ENCODE results near the gene MDP1.

Gene MDP1

DNA sequence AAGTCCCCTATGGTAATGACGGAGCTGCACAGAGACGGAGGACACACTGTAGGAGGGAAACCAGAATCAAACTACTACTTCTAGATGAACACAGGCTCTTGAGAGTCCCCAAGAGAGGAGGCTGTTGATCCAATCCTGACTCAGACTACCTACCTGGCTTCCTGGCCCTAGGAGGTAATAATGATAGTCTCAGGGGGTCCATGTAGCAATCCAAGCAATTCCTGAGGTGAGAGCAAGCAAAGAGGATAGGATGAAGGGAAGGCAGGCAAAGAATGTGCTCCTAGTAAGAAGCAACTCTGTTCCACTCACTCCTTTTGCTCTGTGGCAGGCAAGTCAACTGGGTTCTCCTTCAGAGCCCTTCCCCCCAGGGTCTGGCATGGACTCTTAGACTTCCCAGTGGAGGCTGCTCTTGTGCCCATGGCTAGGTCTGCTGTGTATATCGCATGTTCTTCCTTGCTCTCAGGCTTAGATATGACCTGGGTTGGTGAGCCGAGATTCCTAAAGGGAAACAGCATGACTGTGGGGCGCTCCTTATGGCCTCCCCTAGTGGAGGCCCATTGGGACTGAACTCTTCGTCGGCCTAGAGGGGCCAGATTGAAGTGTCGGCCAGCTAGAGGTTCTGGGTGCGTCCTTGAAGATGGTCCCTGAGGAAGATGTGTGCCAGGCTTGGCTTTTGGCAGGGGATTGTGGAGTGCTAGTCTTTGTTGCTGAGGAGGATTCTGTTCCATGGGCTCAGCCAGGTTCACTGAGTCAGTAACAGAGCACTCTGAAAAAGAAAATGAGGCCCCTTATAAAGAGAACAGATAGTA is 24.4 kb upstream of the MDP1 start:
- TF ChIP-seq GATA3 (IDR thresholded peaks at IDR 0.05; ENCODE audit: low read depth, low read length): no peak
- no peak for TF ChIP-seq GATA2 (IDR thresholded peaks at IDR 0.05; ENCODE audit: low read depth, low read length)

DNA sequence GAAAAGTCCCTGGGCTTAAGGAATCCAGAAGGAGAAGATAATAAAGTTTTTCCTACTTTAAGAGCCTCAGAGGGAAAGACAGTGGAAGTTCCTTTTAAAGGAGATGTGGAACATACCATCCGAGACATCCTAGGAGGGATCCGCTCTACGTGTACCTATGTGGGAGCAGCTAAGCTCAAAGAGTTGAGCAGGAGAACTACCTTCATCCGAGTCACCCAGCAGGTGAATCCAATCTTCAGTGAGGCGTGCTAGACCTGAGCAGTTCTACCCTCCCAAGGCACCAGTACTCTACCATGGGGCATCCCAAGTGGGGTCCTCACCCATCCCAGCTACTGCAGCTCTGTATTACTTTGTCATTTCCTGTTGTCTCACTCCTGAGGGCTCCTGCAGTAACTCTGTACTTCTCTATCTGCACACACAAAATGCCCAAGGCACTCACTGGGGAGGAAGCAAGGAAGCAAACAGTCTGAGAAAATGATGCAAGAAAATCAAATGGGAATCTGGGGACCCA is 22.7 kb upstream of the MDP1 start:
- TF ChIP-seq GATA3 (IDR thresholded peaks at IDR 0.05; ENCODE audit: low read depth, low read length): no peak
- TF ChIP-seq GATA2 (IDR thresholded peaks at IDR 0.05; ENCODE audit: low read depth, low read length): no peak

DNA sequence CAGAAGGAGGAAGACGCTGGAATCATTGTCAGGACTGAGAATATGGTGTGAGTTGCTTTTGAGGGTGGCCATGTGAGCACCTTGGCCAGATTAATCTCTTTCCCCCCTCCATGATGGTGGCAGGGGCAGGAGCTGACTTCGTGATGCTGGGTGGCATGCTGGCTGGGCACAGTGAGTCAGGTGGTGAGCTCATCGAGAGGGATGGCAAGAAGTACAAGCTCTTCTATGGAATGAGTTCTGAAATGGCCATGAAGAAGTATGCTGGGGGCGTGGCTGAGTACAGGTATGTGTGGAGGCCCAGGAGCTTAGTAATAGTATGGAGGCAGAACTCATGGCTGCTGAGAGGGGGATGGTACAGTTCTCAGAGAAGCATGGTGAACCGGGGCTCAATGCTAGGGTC is 22.3 kb upstream of the MDP1 start:
- TF ChIP-seq GATA2 (IDR thresholded peaks at IDR 0.05; ENCODE audit: low read depth, low read length) (no peak), GATA3 (IDR thresholded peaks at IDR 0.05; ENCODE audit: low read depth, low read length) (no peak)

DNA sequence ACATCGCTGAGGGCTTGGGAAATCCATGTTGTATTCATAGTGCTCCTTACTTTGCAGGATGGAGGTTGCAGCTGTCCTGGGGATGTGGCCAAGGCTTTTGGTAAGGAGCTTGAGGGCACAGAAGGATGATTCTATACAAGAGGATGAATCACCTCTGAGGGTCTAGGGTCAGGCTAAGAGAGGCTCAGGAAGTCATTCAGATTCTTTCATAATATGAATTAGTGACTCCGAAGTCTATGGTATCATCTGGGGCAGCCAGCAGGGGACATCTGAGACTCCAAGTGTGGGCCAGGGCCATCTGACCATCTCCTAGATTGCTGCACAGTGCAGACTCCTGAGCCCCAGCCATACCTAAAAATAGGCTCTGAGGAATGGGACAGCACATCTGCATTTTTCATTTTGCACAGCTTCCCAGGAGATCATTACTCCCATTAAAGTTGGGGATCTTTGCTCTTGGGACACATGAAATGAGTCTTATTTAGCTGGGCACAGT is 21.6 kb upstream of the MDP1 start:
- no peak for TF ChIP-seq GATA2 (IDR thresholded peaks at IDR 0.05; ENCODE audit: low read depth, low read length)
- TF ChIP-seq GATA3 (IDR thresholded peaks at IDR 0.05; ENCODE audit: low read depth, low read length): no peak

DNA sequence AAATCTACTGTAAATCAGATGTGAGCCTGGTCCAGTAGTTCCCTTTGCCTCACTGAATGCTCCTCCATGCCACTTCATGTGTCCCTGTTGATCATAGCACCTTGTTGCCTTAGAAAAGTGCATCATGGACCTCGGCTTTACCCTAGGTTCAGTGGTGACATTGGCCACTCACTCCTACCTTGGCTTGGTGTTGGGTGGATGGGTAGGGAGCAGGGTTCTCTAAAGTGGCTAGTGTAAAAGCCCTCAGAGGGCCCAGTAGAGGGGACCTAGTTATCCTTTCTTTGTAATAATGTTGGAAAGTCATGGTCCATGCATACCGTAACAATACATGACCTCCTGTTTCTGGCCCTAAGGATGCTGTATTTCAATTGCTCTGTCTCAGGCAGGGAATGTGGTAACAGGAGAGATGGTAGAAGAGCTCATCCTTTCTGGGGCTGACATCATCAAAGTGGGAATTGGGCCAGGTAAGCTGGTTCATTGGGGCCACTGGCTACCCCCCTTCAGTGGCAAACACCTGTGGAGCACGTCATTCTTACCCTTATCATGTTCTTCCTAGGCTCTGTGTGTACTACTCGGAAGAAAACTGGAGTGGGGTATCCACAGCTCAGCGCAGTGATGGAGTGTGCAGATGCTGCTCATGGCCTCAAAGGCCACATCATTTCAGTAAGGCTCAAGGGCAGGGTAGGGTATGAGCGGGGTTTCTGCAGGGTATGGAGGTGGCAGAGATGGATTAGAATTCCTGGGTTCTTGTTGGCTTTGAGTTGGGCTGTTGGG is 21.0 kb upstream of the MDP1 start:
- TF ChIP-seq GATA3 (IDR thresholded peaks at IDR 0.05; ENCODE audit: low read depth, low read length): no peak
- no peak for TF ChIP-seq GATA2 (IDR thresholded peaks at IDR 0.05; ENCODE audit: low read depth, low read length)

DNA sequence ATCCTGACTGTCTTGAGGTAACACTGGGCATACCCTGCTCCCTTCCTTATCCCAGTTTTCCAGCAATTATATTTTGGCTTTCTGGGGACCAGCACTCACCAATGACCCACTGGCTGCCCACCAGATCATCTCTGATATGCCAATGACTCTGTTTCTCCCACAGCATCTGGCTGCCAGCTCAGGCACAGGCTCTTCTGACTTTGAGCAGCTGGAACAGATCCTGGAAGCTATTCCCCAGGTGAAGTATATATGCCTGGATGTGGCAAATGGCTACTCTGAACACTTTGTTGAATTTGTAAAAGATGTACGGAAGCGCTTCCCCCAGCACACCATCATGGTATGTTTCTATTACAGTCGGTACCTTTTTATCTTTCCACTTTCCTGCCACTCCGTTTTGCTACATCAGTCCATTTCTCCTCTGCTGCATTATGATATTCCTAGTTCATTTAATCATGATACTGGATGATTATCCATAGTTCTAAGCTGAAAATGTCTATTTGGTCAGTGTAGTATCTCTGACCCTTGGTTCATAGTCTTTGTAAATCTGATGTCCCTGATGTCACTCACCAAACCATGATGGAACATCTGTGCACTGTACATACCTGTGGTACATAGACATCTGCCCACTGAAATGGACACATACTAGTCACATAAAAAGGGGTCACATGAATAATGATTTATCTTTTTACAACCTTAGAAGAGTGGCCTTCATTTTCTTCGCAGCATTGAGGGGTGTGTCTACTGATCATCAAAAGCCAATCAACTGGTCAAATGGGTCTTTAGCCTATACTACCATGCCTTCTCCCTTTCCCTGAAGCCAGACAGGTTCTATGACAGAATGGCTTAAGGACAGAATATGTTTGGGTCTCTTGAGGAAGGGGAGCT is 20.2 kb upstream of the MDP1 start:
- no peak for TF ChIP-seq GATA2 (IDR thresholded peaks at IDR 0.05; ENCODE audit: low read depth, low read length)

DNA sequence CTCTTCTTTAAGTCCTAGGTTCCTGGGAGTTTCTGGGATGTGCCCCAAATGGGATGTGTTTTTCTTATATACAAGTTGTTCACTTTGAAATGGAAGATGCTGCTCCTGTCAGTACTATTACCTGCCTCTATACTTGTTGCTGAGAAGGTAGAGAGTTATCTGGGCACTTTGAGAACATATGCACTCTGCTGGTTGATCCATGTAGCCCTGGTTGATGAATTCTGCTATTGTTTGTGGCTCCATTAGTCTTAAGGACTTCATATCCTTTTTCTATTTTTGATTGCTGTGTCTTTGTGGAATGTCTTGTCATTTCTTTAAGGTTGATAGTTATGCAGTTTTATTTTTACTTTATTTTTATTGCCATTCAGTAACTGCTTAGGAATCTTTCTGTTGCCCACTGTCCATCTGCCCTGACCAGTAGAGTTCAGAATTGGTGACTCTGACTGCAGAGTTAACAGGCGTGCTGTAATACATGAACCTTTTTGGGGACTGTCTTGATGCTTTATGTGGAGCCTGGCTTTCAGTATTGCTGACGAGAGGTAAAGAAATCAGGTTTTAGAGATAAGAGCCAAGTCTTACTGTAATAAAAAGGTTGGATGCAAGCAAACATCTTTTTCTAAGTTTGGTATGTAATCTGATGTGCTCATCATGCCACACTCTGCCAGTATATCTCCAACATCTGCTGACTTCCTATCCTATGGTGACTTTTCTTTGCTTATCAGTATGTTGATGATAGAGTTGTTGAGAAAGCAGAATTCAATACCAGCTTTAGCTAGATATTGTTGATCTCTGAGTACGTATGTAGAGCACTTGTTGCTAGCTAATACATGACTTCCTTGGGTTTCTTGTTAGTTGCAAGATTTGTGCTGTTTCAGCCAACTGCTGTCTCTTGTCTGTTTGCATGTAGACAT is 18.5 kb upstream of the MDP1 start:
- TF ChIP-seq GATA2 (IDR thresholded peaks at IDR 0.05; ENCODE audit: low read depth, low read length): no peak
- no peak for TF ChIP-seq GATA3 (IDR thresholded peaks at IDR 0.05; ENCODE audit: low read depth, low read length)

DNA sequence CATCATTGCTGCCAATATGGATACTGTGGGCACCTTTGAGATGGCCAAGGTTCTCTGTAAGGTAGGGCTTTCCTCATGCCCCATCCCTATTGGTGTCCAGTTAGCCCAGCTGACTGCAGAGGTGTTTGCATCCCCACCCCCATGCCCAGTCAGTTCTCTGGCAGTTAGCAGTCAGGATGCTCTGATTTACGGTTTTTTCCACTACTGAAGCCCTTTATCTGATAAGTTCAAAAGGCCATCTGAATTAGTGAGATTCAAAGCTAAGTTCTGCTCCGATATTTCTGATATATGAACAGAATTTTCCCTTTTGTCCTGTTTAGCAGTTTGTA is 17.6 kb upstream of the MDP1 start:
- no peak for TF ChIP-seq GATA3 (IDR thresholded peaks at IDR 0.05; ENCODE audit: low read depth, low read length)

DNA sequence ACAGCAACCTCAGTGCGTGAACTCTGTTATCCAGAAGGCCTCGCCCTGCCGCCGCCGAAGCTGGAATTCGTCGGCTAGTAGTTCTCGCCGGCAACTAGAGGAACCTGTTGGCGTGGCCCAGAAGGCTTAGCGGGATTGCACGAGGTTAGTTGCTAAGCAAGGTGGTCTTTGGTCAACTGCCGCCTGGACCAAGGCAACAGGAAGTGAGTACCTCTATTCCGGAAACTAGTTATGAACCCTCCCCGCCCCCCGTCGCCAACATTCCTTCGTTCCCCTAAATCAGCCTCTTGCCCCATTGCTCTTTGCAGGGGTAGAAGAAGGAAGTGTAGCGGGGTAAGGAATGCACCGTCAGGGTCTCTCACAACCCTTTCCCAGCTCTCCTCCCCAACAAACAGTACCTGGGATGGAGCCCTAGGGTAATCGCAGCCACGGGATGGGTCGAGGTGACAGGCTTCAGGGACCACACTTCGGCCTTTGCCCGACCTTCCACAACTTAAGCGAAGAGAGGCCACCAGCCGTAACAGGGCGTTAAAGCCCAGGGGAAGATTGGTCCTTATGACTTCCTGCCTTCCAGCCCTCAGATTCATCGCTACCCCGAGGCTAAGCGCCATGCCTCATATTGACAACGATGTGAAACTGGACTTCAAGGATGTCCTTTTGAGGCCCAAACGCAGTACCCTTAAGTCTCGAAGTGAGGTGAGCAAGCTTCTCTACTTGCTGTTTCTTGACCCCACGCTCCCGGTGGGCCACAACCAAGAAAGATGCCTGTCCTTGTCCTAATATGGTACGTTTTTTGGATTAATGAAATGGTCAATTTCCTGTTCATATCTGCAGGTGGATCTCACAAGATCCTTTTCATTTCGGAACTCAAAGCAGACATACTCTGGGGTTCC is 17.0 kb upstream of the MDP1 start, which contains the start of gene GMPR2:
TSS of gene GMPR2 (plus strand) at position 285 of the 893 bp plus-strand sequence. CDS start at position 610, 325 bp downstream.
- no peak for TF ChIP-seq GATA2 (IDR thresholded peaks at IDR 0.05; ENCODE audit: low read depth, low read length)
- TF ChIP-seq GATA3 (IDR thresholded peaks at IDR 0.05; ENCODE audit: low read depth, low read length): no peak

DNA sequence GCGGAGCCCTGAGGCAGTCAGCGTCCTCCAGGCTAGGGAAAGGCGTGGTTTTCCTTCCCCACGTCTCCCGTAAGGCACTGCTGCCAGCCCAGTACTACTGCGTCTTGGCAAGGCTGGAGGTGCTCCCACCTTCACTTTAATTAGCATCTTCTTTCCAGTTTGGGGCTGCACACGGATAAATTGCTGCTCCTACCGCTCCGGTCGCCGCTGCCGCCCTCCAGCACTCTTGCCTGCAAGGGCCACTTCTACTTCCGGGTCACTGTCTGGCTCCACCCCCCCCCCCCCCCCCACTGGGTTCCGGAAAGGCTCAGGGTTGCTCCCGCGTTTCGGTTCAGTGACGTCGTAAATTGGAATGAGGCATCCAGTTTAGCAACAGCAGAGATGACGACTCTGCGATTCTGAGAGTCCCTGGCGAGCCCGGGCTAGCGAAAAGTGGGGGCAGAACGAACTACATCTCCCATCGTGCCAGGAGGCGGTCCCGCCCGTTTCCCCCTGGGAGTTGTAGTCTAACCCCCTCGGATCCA is 16.3 kb upstream of the MDP1 start, which contains the start of gene NEDD8:
TSS of gene NEDD8 (minus strand) at position 247 of the 524 bp plus-strand sequence. CDS start at position 147, 100 bp downstream.
- TF ChIP-seq GATA2 (IDR thresholded peaks at IDR 0.05; ENCODE audit: low read depth, low read length) (no peak), GATA3 (IDR thresholded peaks at IDR 0.05; ENCODE audit: low read depth, low read length) (no peak)

DNA sequence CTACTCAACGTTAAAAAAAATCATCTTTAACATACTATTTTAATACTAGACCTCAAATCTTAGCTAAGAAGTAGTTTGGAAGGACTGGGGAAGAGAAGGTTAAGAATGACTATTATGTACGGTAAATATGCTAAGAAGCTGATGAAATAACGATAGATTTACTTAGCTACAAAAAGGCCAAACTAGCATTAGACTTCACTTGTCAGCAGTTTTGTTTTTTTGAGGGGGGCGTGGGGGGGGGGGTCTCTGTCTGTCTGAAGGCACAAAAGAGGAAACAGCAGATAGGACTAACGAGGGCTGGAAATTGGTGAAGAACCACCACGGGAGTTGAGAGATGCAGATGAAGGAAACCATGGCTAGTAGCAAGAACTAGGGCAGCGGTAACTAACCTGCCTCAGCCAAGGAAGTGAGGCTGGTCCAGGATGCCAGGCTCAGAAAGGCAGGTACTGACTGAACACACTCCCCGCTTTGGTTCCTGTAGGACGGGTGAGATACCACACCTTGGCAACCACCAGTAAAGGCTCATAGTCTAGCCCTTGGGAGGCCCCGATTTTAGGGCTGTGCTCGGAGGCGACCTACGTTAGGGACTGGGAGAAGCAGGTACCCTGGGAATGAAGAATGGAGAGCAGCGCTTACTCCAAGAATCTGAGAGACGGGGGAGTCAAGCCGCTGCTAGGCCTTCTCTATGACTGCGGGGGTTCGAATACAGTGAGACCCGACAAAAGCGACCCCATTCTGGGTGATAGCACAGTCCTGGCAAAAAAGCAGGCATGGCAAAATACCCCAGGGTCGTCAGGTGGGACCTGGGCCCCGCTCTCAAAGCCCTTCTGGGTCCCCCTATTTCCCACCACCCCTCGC is 15.6 kb upstream of the MDP1 start:
- TF ChIP-seq GATA2 (IDR thresholded peaks at IDR 0.05; ENCODE audit: low read depth, low read length): no peak
- TF ChIP-seq GATA3 (IDR thresholded peaks at IDR 0.05; ENCODE audit: low read depth, low read length): no peak

All from SH-SY5Y (cell line).